T-cell (primary cell): Measurements from ENCODE around the gene CEP350. TPM values are rescaled to one million over a fixed set of nuclear protein-coding genes. Genes with fewer than 3 reads are reported as not detected.

Experiments
- ATAC-seq, 4 experiments: fragments of 200-7000 bp in 3 of 4; fragments of 150-1000 bp in 1 of 4; cut with Tn5 transposase; replicated peaks in 1 of 4; 1 replicate in 3 of 4; 2 replicates in 1 of 4; pipeline ENCODE4 v1.10.0; 2021; ENCODE audit warnings: moderate library complexity in 3 of 4, mild to moderate bottlenecking in 2 of 4, moderate number of reproducible peaks in 1 of 4
- CTCF ChIA-PET, 2 donors: fragments of 300-600 bp; sonication (Branson Sonifier 250); formaldehyde crosslinking; loops; one replicate each; lab custom pipeline; 2022; ENCODE audit warnings: antibody characterized with exemption in 2 of 2; lab: Charles Lee
- POLR2A ChIA-PET, 2 donors: fragments of 300-600 bp; sonication (Branson Sonifier 250); formaldehyde crosslinking; loops; one replicate each; lab custom pipeline; 2022; ENCODE audit warnings: antibody characterized with exemption in 2 of 2; lab: Charles Lee
- DNase-seq, 35 experiments: peaks; one replicate each; pipeline versions ENCODE4 v3.0.0 to v3.0.0-alpha.2; 2013 to 2023
- H3K27ac ChIP-seq: one replicate; pipeline ENCODE4 v1.5.1; 2013; ENCODE audit warnings: low read length
- H3K27me3 ChIP-seq, 2 experiments: replicated peaks in 1 of 2; 1 replicate in 1 of 2; 2 replicates in 1 of 2; pipeline versions ENCODE4 v1.6.1 to v1.7.0; 2013; ENCODE audit warnings: low read length in 1 of 2, mixed read lengths in 1 of 2; ENCODE audit not compliant: control insufficient read depth in 2 of 2, insufficient read depth in 2 of 2; ENCODE audit errors: extremely low read depth in 1 of 2
- H3K36me3 ChIP-seq, 2 donors: 1 replicate in 1 of 2; 2 replicates in 1 of 2; pipeline versions ENCODE4 v1.6.1 to v1.7.0; 2013; ENCODE audit warnings: low read length in 1 of 2; ENCODE audit not compliant: control insufficient read depth in 2 of 2, insufficient read depth in 1 of 2; ENCODE audit errors: extremely low read depth in 1 of 2
- H3K4me1 ChIP-seq, 2 experiments: 1 replicate in 1 of 2; 2 replicates in 1 of 2; pipeline versions ENCODE4 v1.6.1 to v1.7.0; 2013; ENCODE audit warnings: low read length in 2 of 2, mixed read lengths in 1 of 2; ENCODE audit not compliant: insufficient read depth in 2 of 2, control insufficient read depth in 1 of 2; ENCODE audit errors: extremely low read depth in 1 of 2
- H3K4me3 ChIP-seq, 2 donors: 1 replicate in 1 of 2; 2 replicates in 1 of 2; pipeline versions ENCODE4 v1.5.1 to v1.7.0; 2013; ENCODE audit warnings: mild to moderate bottlenecking in 2 of 2, low read length in 1 of 2, moderate library complexity in 1 of 2; ENCODE audit not compliant: control insufficient read depth in 1 of 2; ENCODE audit errors: extremely low read depth in 1 of 2
- H3K9me3 ChIP-seq: 2 replicates; pipeline ENCODE4 v1.7.0; 2013
- H3K27ac Mint-ChIP-seq, 2 donors: one replicate each; pipeline ENCODE4 v1.8.0; 2020 to 2021; ENCODE audit warnings: mild to moderate bottlenecking in 2 of 2, mixed read lengths in 2 of 2
- H3K27me3 Mint-ChIP-seq, 2 donors: one replicate each; pipeline ENCODE4 v1.8.0; 2021 to 2022; ENCODE audit warnings: mixed read lengths in 2 of 2
- H3K36me3 Mint-ChIP-seq: one replicate; pipeline ENCODE4 v1.8.0; 2021; ENCODE audit warnings: mixed read lengths
- H3K4me1 Mint-ChIP-seq, 3 donors: one replicate each; pipeline ENCODE4 v1.8.0; 2020 to 2022; ENCODE audit warnings: mixed read lengths in 3 of 3, mild to moderate bottlenecking in 1 of 3
- H3K4me3 Mint-ChIP-seq, 3 donors: one replicate each; pipeline ENCODE4 v1.8.0; 2020 to 2022; ENCODE audit warnings: mild to moderate bottlenecking in 3 of 3, mixed read lengths in 3 of 3, moderate library complexity in 3 of 3
- H3K9me3 Mint-ChIP-seq, 3 donors: one replicate each; pipeline ENCODE4 v1.8.0; 2020 to 2022; ENCODE audit warnings: mixed read lengths in 3 of 3
- WGBS: methylation state at CpG from one replicate; pipeline ENCODE4 v1.1.5; 2013; ENCODE audit warnings: missing lambda C conversion rate; ENCODE audit not compliant: insufficient coverage; 5-methylcytosine and 5-hydroxymethylcytosine counted together
- total RNA-seq, 35 experiments: library from RNA in 6 of 35; stranded (reverse) in 6 of 35; fragments of 120-200 nt in 1 of 35; gene quantifications; one replicate each; pipeline versions ENCODE4 v1.2.1 to v1.2.4 and lab custom pipeline; 2013 to 2026

The CEP350 gene
- total RNA-seq, 5 donors from 2014 or later (not counting 1 experiment from before 2014, with no cell fraction given): 62.1 to 81.3 (median 72.3) TPM

DNA sequence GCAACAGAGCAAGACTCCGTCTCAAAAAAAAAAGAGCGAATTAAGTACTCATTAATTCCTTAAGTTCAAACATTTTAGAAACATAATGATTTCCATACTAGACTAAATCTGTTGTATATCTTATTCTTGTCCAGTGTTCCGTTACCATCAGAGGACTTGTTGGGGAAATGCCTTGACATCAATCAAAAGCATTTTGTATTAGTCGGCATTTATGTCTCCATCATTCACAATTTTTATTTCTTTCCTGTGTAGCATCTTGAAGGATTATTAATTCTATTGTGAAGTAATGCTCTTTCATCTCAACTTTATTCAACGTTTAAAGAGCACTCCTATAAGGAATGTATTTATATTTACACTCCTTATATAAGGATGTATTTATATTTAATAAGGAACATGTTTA, 117.1 kb downstream of the CEP350 start:
- POLR2A ChIA-PET: no interaction called here
- Histone ChIP-seq H3K4me1 (no peaks in the 10 kb centered on the region), H3K36me3 (peaks cover 15 to 58% of the 10 kb centered on the region in 2 donors), H3K4me3 (no peak overlapping the region), H3K9me3 (no peaks in the 10 kb centered on the region), H3K27me3 (no peaks in the 10 kb centered on the region), H3K27ac (no peak overlapping the region)
- Mint-ChIP-seq H3K27ac (no peak overlapping the region), H3K9me3 (no peaks in the 10 kb centered on the region), H3K4me3 (no peak overlapping the region), H3K36me3 (peaks cover 53% of the 10 kb centered on the region), H3K4me1 (no peaks in the 10 kb centered on the region), H3K27me3 (no peaks in the 10 kb centered on the region)
- no peak for DNase-seq
- WGBS: no CpG with 5 or more reads among the region's 5 CpGs
- CTCF ChIA-PET: interaction anchor here in 1 of 2 donors (1.4 kb wide), 1 partner anchor 19 kb away, joined by 6 read pairs; no protein-coding TSS in a partner anchor
- no peak for ATAC-seq

DNA sequence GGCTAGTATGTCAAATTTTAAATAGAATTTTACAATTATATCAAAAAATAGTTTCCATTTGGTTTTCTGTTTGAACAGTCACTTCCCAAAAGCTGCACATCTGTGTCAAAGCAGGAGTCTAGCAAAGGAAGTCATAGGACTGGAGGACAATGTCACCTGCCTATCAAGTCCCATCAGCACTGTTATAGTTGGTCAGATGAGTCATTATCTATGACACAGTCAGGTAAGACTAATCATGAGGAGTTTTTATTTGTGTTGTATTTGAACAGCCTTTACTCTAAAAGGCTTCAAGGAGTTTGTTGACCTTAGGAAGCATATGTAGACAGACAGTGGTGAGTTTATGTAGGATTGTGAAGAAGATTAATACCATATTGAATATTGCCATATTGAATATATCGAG, 125.8 kb downstream of the CEP350 start:
- H3K4me1 Mint-ChIP-seq: no peaks in the 10 kb centered on the region
- H3K36me3 ChIP-seq: peaks cover 4 to 49% of the 10 kb centered on the region in 2 donors
- 100% methylated on average over 1 of the region's 1 CpG for WGBS
- no peak for ATAC-seq
- no peaks in the 10 kb centered on the region for H3K9me3 ChIP-seq
- no peaks in the 10 kb centered on the region for H3K27me3 Mint-ChIP-seq
- ChIA-PET CTCF (interaction anchor here in 1 of 2 donors (0.9 to 1.1 kb wide), 2 partner anchors 11 to 266 kb away, joined by 3 to 5 read pairs; no protein-coding TSS in a partner anchor), POLR2A (no interaction called here)
- no peak for DNase-seq
- peaks cover 26% of the 10 kb centered on the region for H3K36me3 Mint-ChIP-seq
- H3K9me3 Mint-ChIP-seq: no peaks in the 10 kb centered on the region
- H3K27me3 ChIP-seq: no peaks in the 10 kb centered on the region
- no peak overlapping the region for H3K4me3 ChIP-seq
- H3K4me3 Mint-ChIP-seq: no peak overlapping the region
- no peaks in the 10 kb centered on the region for H3K4me1 ChIP-seq
- H3K27ac ChIP-seq: no peak overlapping the region
- H3K27ac Mint-ChIP-seq: no peak overlapping the region

DNA sequence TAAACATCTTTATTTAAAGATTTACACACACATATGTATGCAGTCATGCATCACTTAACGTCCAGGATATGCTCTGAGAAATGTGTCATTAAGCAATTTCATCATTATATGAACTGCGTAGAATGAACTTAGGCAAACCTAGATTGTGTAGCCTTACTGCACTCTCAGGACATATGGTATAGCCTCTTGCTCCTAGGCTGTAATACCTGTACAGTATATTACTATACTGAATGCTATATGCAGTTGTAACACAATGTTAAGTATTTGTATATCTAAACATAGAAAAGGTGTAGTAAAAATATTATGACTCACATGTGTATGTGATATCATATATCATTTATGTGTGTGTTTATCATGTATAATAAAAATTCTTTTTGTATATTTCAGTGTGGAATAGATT, 126.9 kb downstream of the CEP350 start:
- no peaks in the 10 kb centered on the region for H3K27me3 ChIP-seq
- H3K27me3 Mint-ChIP-seq: no peaks in the 10 kb centered on the region
- H3K27ac ChIP-seq: no peak overlapping the region
- H3K9me3 Mint-ChIP-seq: no peaks in the 10 kb centered on the region
- no peak overlapping the region for H3K4me3 ChIP-seq
- H3K36me3 ChIP-seq: peaks cover 0 to 46% of the 10 kb centered on the region in 2 donors
- POLR2A ChIA-PET: no interaction called here
- H3K36me3 Mint-ChIP-seq: peaks cover 26% of the 10 kb centered on the region
- H3K4me1 Mint-ChIP-seq: no peaks in the 10 kb centered on the region
- ATAC-seq (no peak), DNase-seq (no peak)
- H3K4me3 Mint-ChIP-seq: no peak overlapping the region
- H3K9me3 ChIP-seq: no peaks in the 10 kb centered on the region
- CTCF ChIA-PET: no interaction called here
- no peak overlapping the region for H3K27ac Mint-ChIP-seq
- WGBS: no CpG with 5 or more reads among the region's 2 CpGs
- no peaks in the 10 kb centered on the region for H3K4me1 ChIP-seq

DNA sequence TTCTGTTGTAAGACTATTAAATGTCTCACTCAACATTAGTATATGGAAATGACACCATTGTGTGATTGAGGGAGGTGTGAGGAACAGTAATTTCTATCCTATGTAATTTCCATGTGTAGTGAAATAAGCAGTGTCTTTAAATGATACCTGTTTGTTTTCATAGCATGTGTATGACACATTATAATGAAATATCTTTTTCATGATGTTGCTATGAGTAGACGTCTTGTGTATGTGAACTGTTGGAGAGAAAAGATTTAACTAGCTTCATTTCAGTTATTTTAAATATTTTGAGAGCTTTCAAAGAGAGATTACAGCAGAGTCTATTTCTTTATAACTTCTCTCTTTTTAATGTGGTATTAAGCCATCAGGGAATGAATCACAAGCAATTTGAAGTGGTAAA, 128.6 kb downstream of the CEP350 start:
- Mint-ChIP-seq H3K4me3 (no peak overlapping the region), H3K27me3 (no peaks in the 10 kb centered on the region), H3K27ac (no peak overlapping the region), H3K9me3 (no peaks in the 10 kb centered on the region), H3K4me1 (no peaks in the 10 kb centered on the region), H3K36me3 (peaks cover 30% of the 10 kb centered on the region)
- ATAC-seq (no peak), DNase-seq (no peak)
- no peaks in the 10 kb centered on the region for H3K27me3 ChIP-seq
- POLR2A ChIA-PET: no interaction called here
- H3K4me1 ChIP-seq: no peaks in the 10 kb centered on the region
- H3K27ac ChIP-seq: no peak overlapping the region
- CTCF ChIA-PET: interaction anchor here in 1 of 2 donors (1.2 kb wide), 1 partner anchor 96 kb away, joined by 4 read pairs; no protein-coding TSS in a partner anchor
- WGBS: no CpG with 5 or more reads among the region's 1 CpG
- H3K36me3 ChIP-seq: peaks cover 0 to 40% of the 10 kb centered on the region in 2 donors
- H3K9me3 ChIP-seq: no peaks in the 10 kb centered on the region
- H3K4me3 ChIP-seq: no peak overlapping the region

DNA sequence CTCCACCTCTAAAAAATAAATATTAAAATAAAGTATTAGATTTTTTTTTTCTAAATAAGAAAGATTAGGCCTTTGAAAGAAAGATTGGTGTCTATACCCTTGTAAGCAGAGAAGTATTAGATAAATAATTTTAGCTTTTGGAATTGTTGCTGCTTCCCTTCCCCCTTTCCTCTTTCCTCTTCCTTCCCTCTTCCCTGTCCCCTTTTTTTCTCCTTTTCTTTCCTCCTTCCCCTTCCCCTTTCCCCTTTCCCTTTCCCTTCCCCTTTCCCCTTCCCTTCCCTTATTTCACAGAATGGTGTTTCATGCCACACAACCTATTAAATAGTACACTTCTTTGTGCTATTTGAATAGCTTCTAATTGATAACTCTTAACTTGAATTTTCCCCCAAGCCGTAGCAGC, 130.3 kb downstream of the CEP350 start:
- ChIA-PET POLR2A (no interaction called here), CTCF (interaction anchor here in 1 of 2 donors (0.7 kb wide), 1 partner anchor 9 kb away, joined by 3 read pairs; no protein-coding TSS in a partner anchor)
- H3K4me1 Mint-ChIP-seq: no peaks in the 10 kb centered on the region
- H3K27ac Mint-ChIP-seq: no peak overlapping the region
- H3K4me1 ChIP-seq: no peaks in the 10 kb centered on the region
- no peaks in the 10 kb centered on the region for H3K9me3 ChIP-seq
- H3K27ac ChIP-seq: no peak overlapping the region
- H3K36me3 Mint-ChIP-seq: peaks cover 36% of the 10 kb centered on the region
- H3K4me3 Mint-ChIP-seq: no peak overlapping the region
- H3K4me3 ChIP-seq: no peak overlapping the region
- no peaks in the 10 kb centered on the region for H3K27me3 ChIP-seq
- peaks cover 0 to 43% of the 10 kb centered on the region in 2 donors for H3K36me3 ChIP-seq
- ATAC-seq: no peak
- WGBS: no CpG with 5 or more reads among the region's 1 CpG
- DNase-seq: no peak
- H3K27me3 Mint-ChIP-seq: no peaks in the 10 kb centered on the region
- H3K9me3 Mint-ChIP-seq: no peaks in the 10 kb centered on the region

DNA sequence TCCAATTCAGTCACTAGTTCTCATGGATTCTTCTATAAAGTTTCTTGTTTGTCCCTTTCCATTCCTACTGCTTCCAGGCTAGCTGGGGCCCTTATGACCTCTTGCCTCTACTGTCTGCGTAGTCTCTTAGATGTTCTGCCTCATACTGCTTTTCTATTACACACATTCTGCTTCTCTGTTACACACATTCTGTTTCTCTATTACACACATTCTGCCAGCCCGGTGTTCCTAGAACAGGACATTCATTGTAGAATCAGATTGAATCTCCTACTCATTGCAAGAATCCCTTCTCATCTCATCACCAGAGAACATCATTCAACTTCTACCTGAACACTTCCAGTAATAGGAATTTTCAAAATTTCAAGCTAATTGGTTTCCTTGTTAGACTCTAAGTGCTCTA, 130.7 kb downstream of the CEP350 start:
- H3K27me3 Mint-ChIP-seq: no peaks in the 10 kb centered on the region
- Histone ChIP-seq H3K27ac (no peak overlapping the region), H3K4me1 (no peaks in the 10 kb centered on the region), H3K36me3 (peaks cover 0 to 41% of the 10 kb centered on the region in 2 donors), H3K9me3 (no peaks in the 10 kb centered on the region), H3K27me3 (no peaks in the 10 kb centered on the region), H3K4me3 (no peak overlapping the region)
- H3K4me1 Mint-ChIP-seq: no peaks in the 10 kb centered on the region
- H3K27ac Mint-ChIP-seq: peak overlapping the region in 1 of 2 donors; percentile 3
- CTCF ChIA-PET: interaction anchor here in 1 of 2 donors (0.7 kb wide), 1 partner anchor 8 kb away, joined by 3 read pairs; no protein-coding TSS in a partner anchor
- 78% methylated on average over 2 of the region's 2 CpGs for WGBS
- no peak for ATAC-seq
- POLR2A ChIA-PET: interaction anchor here in 1 of 2 donors (0.6 kb wide), 1 partner anchor 445 kb away, joined by 8 read pairs; no protein-coding TSS in a partner anchor
- H3K9me3 Mint-ChIP-seq: no peaks in the 10 kb centered on the region
- H3K36me3 Mint-ChIP-seq: peaks cover 38% of the 10 kb centered on the region
- no peak overlapping the region for H3K4me3 Mint-ChIP-seq
- DNase-seq: no peak
